Left lung (tissue), 14 donors: ENCODE data around the gene LSM10. TPM values are rescaled to one million over a fixed set of nuclear protein-coding genes. Genes with fewer than 3 reads are reported as not detected.

Source experiments
- ATAC-seq: fragments of 200-7000 bp; cut with Tn5 transposase; one replicate; pipeline ENCODE4 v1.9.1; 2020; ENCODE audit warnings: moderate library complexity
- DNase-seq, 4 donors: peaks; one replicate each; pipeline ENCODE4 v3.0.0-alpha.2; 2013 to 2020
- H3K27ac ChIP-seq, 2 donors: fragments of 200-600 bp; sonication (generic) in 1 of 2; one replicate each; pipeline versions ENCODE4 v1.5.0 to v1.8.0; 2020 to 2021
- H3K27me3 ChIP-seq, 2 donors: fragments of 200-600 bp; sonication (generic) in 1 of 2; one replicate each; pipeline versions ENCODE4 v1.5.0 to v1.8.0; 2020 to 2021
- H3K36me3 ChIP-seq, 2 donors: fragments of 200-600 bp; sonication (generic) in 1 of 2; one replicate each; pipeline versions ENCODE4 v1.5.0 to v1.8.0; 2020 to 2021
- H3K4me1 ChIP-seq, 2 donors: fragments of 200-600 bp; one replicate each; pipeline ENCODE4 v1.8.0; 2021
- H3K4me3 ChIP-seq, 2 donors: fragments of 200-600 bp; sonication (generic) in 1 of 2; one replicate each; pipeline versions ENCODE4 v1.5.0 to v1.8.0; 2020 to 2021; ENCODE audit warnings: mild to moderate bottlenecking in 1 of 2
- H3K9me3 ChIP-seq, 2 donors: fragments of 200-600 bp; sonication (generic) in 1 of 2; one replicate each; pipeline versions ENCODE4 v1.5.0 to v1.8.0; 2020 to 2021
- intact Hi-C, 2 donors: fragments of 100-400 bp; cut with DNase I; formaldehyde crosslinking; loops; one replicate each; pipeline versions ENCODE4 v1.11.2 to v1.14.2; 2022
- long read RNA-seq, 12 donors: library from polyadenylated mRNA in 2 of 12; unstranded in 2 of 12; transcript quantifications; one replicate each; pipeline ENCODE4 v2.0.0 and lab custom pipeline, GENCODE V29; 2019 to 2026
- polyA plus RNA-seq, 6 donors: library from polyadenylated mRNA; unstranded; fragments of 120-200 nt; gene quantifications; one replicate each; pipeline ENCODE4 v1.2.1, GENCODE V29; 2013; ENCODE audit not compliant: insufficient read length in 6 of 6
- total RNA-seq, 2 donors: library from RNA; stranded (reverse); fragmentation: NEBNext Ultra II Directional; extraction: Animal tissue kit (Norgen Biotek cat#: 25700); gene quantifications; one replicate each; pipeline ENCODE4 v1.2.1, GENCODE V29; 2021
- TF ChIP-seq, protein P1 (sequence below), 2 donors: fragments of 200-600 bp; sonication (generic) in 1 of 2; IDR thresholded peaks; one replicate each; pipeline versions ENCODE4 v1.5.0 to v1.8.0; 2021; ENCODE audit warnings: antibody characterized with exemption in 2 of 2
- donor health status: DM: no; HTN: yes; CAD: no.
- donor health status: DM: no; HTN: no; CAD: no.

Gene LSM10
- total RNA-seq (10 to 100 TPM; 33.5 to 41.4 TPM), polyA plus RNA-seq (10 to 100 TPM; 13.5 to 22.2 (median 17.6) TPM)
- long read RNA-seq, donor 1, transcript LSM10-201 (2 exons, 850 nt) = major isoform, 19 of 19 reads
- long read RNA-seq, donor 1, partial matches to known transcripts = 0 of 19 reads
- long read RNA-seq, donor 1, other reads (novel, unspliced or antisense) = 0 of 19 reads
- long read RNA-seq, donor 2, transcript LSM10-201 (2 exons, 850 nt) = major isoform, 19 of 19 reads
- long read RNA-seq, donor 2, partial matches to known transcripts = 0 of 19 reads
- long read RNA-seq, donor 2, other reads (novel, unspliced or antisense) = 0 of 19 reads
- long read RNA-seq, donor 3, transcript LSM10-201 (2 exons, 850 nt) = major isoform, 10 of 10 reads
- long read RNA-seq, donor 3, partial matches to known transcripts = 0 of 10 reads
- long read RNA-seq, donor 3, other reads (novel, unspliced or antisense) = 0 of 10 reads
- long read RNA-seq, donor 4, transcript LSM10-201 (2 exons, 850 nt) = major isoform, 42 of 50 reads
- long read RNA-seq, donor 4, partial matches to known transcripts = 0 of 50 reads
- long read RNA-seq, donor 4, other reads (novel, unspliced or antisense) = 8 of 50 reads
- long read RNA-seq, donor 5, transcript LSM10-201 (2 exons, 850 nt) = major isoform, 7 of 7 reads
- long read RNA-seq, donor 5, partial matches to known transcripts = 0 of 7 reads
- long read RNA-seq, donor 5, other reads (novel, unspliced or antisense) = 0 of 7 reads
- long read RNA-seq, donor 6, transcript LSM10-201 (2 exons, 850 nt) = major isoform, 21 of 21 reads
- long read RNA-seq, donor 6, partial matches to known transcripts = 0 of 21 reads
- long read RNA-seq, donor 6, other reads (novel, unspliced or antisense) = 0 of 21 reads
- long read RNA-seq, donor 7, transcript LSM10-201 (2 exons, 850 nt) = major isoform, 9 of 9 reads
- long read RNA-seq, donor 7, partial matches to known transcripts = 0 of 9 reads
- long read RNA-seq, donor 7, other reads (novel, unspliced or antisense) = 0 of 9 reads
- long read RNA-seq, donor 8, transcript LSM10-201 (2 exons, 850 nt) = major isoform, 13 of 13 reads
- long read RNA-seq, donor 8, partial matches to known transcripts = 0 of 13 reads
- long read RNA-seq, donor 8, other reads (novel, unspliced or antisense) = 0 of 13 reads
- long read RNA-seq, donor 9 = 0 reads
- long read RNA-seq, donor 10, transcript LSM10-201 (2 exons, 850 nt) = major isoform, 86 of 89 reads
- long read RNA-seq, donor 10, partial matches to known transcripts = 0 of 89 reads
- long read RNA-seq, donor 10, other reads (novel, unspliced or antisense) = 3 of 89 reads
- long read RNA-seq, donor 11, transcript LSM10-201 (2 exons, 850 nt) = major isoform, 48 of 48 reads
- long read RNA-seq, donor 11, partial matches to known transcripts = 0 of 48 reads
- long read RNA-seq, donor 11, other reads (novel, unspliced or antisense) = 0 of 48 reads
- long read RNA-seq, donor 12, transcript LSM10-201 (2 exons, 850 nt) = major isoform, 12 of 12 reads
- long read RNA-seq, donor 12, partial matches to known transcripts = 0 of 12 reads
- long read RNA-seq, donor 12, other reads (novel, unspliced or antisense) = 0 of 12 reads

GRCh38 chr1:36397378-36398230 lies at the start of gene LSM10:
Gene LSM10, minus strand, starts transcription at chr1:36397908. Its CDS starts 3,779 bp downstream, at chr1:36394129.
- Histone ChIP-seq H3K4me1 (peaks cover 4 to 45% of the 10 kb centered on the region in 2 donors), H3K27me3 (no peaks in the 10 kb centered on the region), H3K9me3 (no peaks in the 10 kb centered on the region), H3K4me3 (peak within 1 kb of the TSS; percentile 81 to 93), H3K36me3 (peaks cover 0 to 15% of the 10 kb centered on the region in 2 donors), H3K27ac (peak within 1 kb of the TSS; percentile 92 to 96)
- TF ChIP-seq, protein P1, sequence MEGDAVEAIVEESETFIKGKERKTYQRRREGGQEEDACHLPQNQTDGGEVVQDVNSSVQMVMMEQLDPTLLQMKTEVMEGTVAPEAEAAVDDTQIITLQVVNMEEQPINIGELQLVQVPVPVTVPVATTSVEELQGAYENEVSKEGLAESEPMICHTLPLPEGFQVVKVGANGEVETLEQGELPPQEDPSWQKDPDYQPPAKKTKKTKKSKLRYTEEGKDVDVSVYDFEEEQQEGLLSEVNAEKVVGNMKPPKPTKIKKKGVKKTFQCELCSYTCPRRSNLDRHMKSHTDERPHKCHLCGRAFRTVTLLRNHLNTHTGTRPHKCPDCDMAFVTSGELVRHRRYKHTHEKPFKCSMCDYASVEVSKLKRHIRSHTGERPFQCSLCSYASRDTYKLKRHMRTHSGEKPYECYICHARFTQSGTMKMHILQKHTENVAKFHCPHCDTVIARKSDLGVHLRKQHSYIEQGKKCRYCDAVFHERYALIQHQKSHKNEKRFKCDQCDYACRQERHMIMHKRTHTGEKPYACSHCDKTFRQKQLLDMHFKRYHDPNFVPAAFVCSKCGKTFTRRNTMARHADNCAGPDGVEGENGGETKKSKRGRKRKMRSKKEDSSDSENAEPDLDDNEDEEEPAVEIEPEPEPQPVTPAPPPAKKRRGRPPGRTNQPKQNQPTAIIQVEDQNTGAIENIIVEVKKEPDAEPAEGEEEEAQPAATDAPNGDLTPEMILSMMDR (IDR thresholded peaks at IDR 0.05) = no peak
- DNase-seq = peak; percentile 94 to 97 (median 96)
- peak; percentile 98 for ATAC-seq
- intact Hi-C loops = no loop called here

- H3K9me3 ChIP-seq = no peaks in the 10 kb centered on the region
- H3K36me3 ChIP-seq = no peaks in the 10 kb centered on the region
- no peak overlapping the region for H3K4me3 ChIP-seq
- H3K27ac ChIP-seq = no peak overlapping the region
- TF ChIP-seq, protein P1 (IDR thresholded peaks at IDR 0.05) = no peak
- H3K27me3 ChIP-seq = no peaks in the 10 kb centered on the region
- intact Hi-C loops = no loop called here
- ATAC-seq (no peak), DNase-seq (no peak)
- H3K4me1 ChIP-seq = peaks cover under 1 to 26% of the 10 kb centered on the region in 2 donors
These were observed 49.7 kb upstream of the LSM10 start for GRCh38 chr1:36447450-36447849.

DNA sequence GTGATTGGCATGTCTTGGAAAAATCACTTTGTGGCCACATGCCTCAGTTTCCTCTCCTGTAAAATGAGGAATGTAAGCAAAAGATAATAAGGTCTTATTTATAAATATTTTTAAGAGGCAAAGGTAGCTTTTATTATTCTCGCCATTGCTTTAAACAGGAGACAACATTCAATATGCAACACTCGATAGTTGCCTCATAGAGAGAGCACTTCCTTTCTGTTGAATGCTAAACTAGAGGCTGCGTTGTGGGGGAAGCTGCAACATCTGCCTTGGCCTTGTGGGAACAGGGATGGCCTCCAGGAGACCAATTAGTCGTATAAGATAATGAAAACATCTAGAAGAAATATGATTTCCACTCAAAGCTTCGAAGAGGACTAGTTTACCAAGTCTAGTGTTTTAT lies 49.0 kb upstream of the LSM10 start:
- H3K4me1 ChIP-seq = peaks cover 3 to 26% of the 10 kb centered on the region in 2 donors
- intact Hi-C loops = no loop called here
- peak overlapping the region; percentile 13 to 45 for H3K27ac ChIP-seq
- ATAC-seq (no peak), DNase-seq (no peak)
- H3K4me3 ChIP-seq = no peak overlapping the region
- TF ChIP-seq, protein P1 (IDR thresholded peaks at IDR 0.05) = no peak
- H3K27me3 ChIP-seq = no peaks in the 10 kb centered on the region
- H3K36me3 ChIP-seq = no peaks in the 10 kb centered on the region
- no peaks in the 10 kb centered on the region for H3K9me3 ChIP-seq

DNA sequence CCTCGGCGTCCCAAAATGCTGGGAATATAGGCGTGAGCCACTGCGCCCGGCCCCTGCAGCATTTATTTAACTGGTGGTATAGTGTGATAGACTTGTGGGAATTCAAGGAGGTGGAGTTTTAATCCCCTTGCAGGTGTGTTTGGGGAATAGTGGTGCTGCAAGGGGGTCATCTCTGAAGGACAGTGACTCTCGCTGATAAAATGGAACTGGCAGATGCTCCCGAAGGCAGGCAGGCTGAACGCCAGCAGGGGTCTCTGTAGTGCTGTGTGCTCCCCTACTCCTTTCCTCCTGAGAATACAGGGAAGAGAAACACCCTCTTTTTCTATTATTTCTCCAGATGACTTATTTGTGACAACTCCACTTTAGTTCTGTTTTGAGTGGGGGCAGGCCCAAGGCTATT lies 48.6 kb upstream of the LSM10 start:
- no peaks in the 10 kb centered on the region for H3K36me3 ChIP-seq
- H3K27me3 ChIP-seq = no peaks in the 10 kb centered on the region
- peaks cover 3 to 22% of the 10 kb centered on the region in 2 donors for H3K4me1 ChIP-seq
- intact Hi-C loops = no loop called here
- H3K9me3 ChIP-seq = no peaks in the 10 kb centered on the region
- peak overlapping the region; percentile 13 to 45 for H3K27ac ChIP-seq
- DNase-seq (no peak), ATAC-seq (no peak)
- TF ChIP-seq, protein P1 (IDR thresholded peaks at IDR 0.05) = no peak
- no peak overlapping the region for H3K4me3 ChIP-seq
